Skeletal muscle satellite cell (primary cell): Measurements from ENCODE around the gene CCM2L. TPM values are rescaled to one million over a fixed set of nuclear protein-coding genes. Genes with fewer than 3 reads are reported as not detected.

ENCODE experiments used
- H3K27me3 ChIP-seq: 2 replicates; pipeline ENCODE4 v1.7.0; 2013; ENCODE audit warnings: low read length; ENCODE audit not compliant: control insufficient read depth, insufficient read depth
- H3K36me3 ChIP-seq: 2 replicates; pipeline ENCODE4 v1.7.0; 2013; ENCODE audit warnings: mild to moderate bottlenecking, control low read depth, low read length; ENCODE audit not compliant: insufficient read depth
- H3K4me1 ChIP-seq: 2 replicates; pipeline ENCODE4 v1.7.0; 2013; ENCODE audit warnings: low read length; ENCODE audit not compliant: control insufficient read depth, insufficient read depth
- H3K4me2 ChIP-seq: 2 replicates; pipeline ENCODE4 v1.7.0; 2013; ENCODE audit warnings: mild to moderate bottlenecking, low read length
- H3K4me3 ChIP-seq: 2 replicates; pipeline ENCODE4 v1.7.0; 2013; ENCODE audit warnings: low read length
- H3K9ac ChIP-seq: 2 replicates; pipeline ENCODE4 v1.7.0; 2013; ENCODE audit warnings: mild to moderate bottlenecking, low read depth, low read length, moderate library complexity
- H3K9me3 ChIP-seq: replicated peaks from 2 replicates; pipeline ENCODE4 v1.7.0; 2013; ENCODE audit warnings: mild to moderate bottlenecking, control low read depth, low read length
- total RNA-seq: library from RNA; depleted of rRNA; stranded (reverse); fragments of >200 nt; gene quantifications from 2 replicates; pipeline ENCODE4 v1.2.3, GENCODE V29; 2012; rRNA removed

CCM2L gene
- total RNA-seq, result not detected in 2 replicates

DNA sequence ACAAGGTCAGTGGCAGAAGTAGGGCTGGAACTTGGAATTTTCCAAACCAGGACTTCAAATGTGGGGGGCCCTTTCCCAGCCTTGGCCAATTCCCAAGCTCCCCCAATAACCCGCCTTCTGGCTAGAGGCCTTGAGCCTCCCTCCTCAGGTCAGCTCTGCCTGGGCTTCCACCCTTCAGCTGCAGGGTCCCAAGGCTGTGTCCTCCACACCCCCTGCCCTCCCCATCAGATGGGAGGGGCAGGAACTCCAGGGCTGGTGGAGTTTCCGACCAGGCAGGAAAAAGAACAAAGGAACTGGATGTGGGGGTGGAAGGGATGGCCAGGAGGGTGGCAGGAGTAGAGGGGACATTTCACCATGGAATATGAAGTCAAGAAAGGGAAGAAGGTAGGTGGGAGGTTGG, at the start of gene CCM2L:
Gene CCM2L, plus strand, starts transcription at position 338 of the 400 bp plus-strand sequence. Its CDS starts 17 bp downstream, at position 355.
- Histone ChIP-seq H3K27me3 (peaks cover 76% of the 10 kb centered on the region), H3K36me3 (no peaks in the 10 kb centered on the region), H3K4me3 (no peak within 1 kb of the TSS), H3K4me1 (no peaks in the 10 kb centered on the region), H3K9me3 (no peaks in the 10 kb centered on the region), H3K4me2 (no peak within 1 kb of the TSS), H3K9ac (no peak within 1 kb of the TSS)

DNA sequence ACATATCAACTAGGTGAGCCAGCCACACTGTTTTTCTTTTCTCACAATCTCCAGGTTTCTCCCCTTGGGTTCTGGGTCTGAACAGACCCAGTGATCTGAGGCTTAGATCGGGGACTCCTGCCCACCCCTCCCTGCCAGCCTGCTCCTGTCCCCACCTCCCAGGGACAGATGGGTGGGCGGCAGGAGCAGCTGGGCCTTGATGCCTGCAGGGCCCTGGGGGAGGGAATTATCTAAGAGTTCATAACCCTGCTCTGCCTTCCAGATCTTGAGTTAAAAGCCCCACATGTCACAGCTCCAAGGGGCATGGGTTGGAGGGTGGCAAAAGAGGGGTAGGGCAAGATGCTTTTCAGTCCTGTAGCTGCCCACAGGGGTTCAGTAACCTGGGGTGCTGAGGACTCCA, 47.5 kb upstream of the CCM2L start:
- H3K9ac ChIP-seq, result no peak overlapping the region

DNA sequence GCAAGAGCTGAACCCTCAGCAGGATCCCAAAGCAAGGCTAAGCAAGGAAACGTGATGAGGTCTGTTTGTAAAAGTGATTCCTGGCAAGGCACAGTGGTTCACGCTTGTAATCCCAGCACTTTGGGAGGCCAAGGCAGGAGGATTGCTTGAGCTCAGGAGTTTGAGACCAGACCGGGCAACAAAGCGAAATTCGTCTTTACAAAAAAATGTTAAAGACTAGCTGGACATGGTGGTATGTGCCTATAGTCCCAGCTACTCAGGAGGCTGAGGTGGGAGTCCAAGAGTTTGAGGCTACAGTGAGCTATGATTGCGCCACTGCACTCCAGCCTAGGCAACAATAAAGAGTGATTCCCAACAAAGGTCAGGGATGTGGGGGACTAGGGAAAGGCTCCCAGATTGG, 46.3 kb upstream of the CCM2L start:
- peaks cover 83% of the 10 kb centered on the region for H3K27me3 ChIP-seq

More for the DNA sequence above, 47.5 kb upstream of the CCM2L start:
- Histone ChIP-seq H3K27me3 (peaks cover 85% of the 10 kb centered on the region), H3K4me2 (no peak overlapping the region), H3K4me3 (no peak overlapping the region), H3K9me3 (no peaks in the 10 kb centered on the region), H3K4me1 (no peaks in the 10 kb centered on the region), H3K36me3 (no peaks in the 10 kb centered on the region)

DNA sequence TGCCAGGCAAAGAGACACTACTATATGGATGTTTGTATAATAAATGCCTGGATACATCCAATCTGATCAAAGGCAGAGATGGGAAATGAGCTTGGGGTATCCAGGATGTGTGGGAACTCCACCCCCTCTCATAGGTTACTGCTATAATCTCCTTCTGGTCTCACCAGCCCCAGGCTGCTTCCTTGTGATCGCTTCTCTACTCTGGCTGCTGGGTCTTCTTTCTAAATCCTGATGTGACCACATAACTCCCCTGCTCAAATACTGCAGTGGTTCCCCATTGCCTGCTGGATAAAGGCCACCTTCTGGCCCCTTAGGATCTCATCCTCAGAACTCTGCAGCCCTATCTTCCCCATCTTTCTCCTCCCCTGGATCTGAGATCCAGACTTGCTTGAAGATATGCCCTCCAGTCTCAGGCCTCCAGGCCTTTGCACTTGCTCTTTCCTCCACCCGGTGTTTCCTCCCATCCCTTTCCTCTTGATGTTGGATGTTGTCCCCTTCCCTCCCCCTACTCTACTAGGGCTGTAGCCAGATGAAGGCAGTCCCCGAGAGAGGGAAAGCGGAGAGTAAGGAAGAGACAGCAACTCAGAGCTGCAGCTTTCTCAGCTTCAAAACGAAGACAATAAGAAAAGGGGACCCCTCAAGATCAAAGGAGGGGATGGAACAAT, 43.1 kb upstream of the CCM2L start:
- Histone ChIP-seq H3K9ac (no peak overlapping the region), H3K4me1 (no peaks in the 10 kb centered on the region), H3K27me3 (peaks cover 82% of the 10 kb centered on the region), H3K9me3 (no peaks in the 10 kb centered on the region), H3K36me3 (no peaks in the 10 kb centered on the region), H3K4me3 (no peak overlapping the region), H3K4me2 (no peak overlapping the region)

More for the DNA sequence above, 46.3 kb upstream of the CCM2L start:
- Histone ChIP-seq H3K9me3 (no peaks in the 10 kb centered on the region), H3K4me1 (no peaks in the 10 kb centered on the region), H3K36me3 (no peaks in the 10 kb centered on the region), H3K4me2 (no peak overlapping the region), H3K9ac (no peak overlapping the region), H3K4me3 (no peak overlapping the region)

DNA sequence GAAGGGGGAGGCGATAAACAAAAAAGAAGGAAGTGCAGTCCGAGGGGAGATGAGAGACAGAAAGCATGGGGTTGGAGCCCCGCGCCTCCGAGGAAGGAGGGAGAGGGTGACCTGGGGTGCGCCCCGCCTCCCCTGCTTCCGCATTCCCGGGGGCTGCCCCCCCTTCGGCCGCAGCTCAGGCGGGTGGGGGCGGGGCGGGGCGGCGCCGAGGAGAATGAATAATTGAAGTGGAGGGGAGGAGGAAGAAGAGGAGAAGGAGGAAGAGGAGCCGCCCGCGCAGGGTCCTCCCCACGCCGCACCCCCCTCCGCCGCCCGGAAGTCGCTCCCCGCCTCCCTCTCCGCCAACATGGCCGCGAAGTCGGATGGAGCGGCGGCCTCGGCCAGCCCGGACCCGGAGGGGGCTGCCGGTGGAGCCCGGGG, 42.4 kb upstream of the CCM2L start, which contains the start of gene XKR7:
Gene XKR7, plus strand, starts transcription at position 322 of the 420 bp plus-strand sequence. Its CDS starts 25 bp downstream, at position 347.
- Histone ChIP-seq H3K9ac (no peak within 1 kb of the TSS), H3K4me1 (no peaks in the 10 kb centered on the region), H3K9me3 (no peaks in the 10 kb centered on the region), H3K27me3 (peaks cover 82% of the 10 kb centered on the region), H3K36me3 (no peaks in the 10 kb centered on the region), H3K4me2 (peak within 1 kb of the TSS; percentile 18), H3K4me3 (no peak within 1 kb of the TSS)

DNA sequence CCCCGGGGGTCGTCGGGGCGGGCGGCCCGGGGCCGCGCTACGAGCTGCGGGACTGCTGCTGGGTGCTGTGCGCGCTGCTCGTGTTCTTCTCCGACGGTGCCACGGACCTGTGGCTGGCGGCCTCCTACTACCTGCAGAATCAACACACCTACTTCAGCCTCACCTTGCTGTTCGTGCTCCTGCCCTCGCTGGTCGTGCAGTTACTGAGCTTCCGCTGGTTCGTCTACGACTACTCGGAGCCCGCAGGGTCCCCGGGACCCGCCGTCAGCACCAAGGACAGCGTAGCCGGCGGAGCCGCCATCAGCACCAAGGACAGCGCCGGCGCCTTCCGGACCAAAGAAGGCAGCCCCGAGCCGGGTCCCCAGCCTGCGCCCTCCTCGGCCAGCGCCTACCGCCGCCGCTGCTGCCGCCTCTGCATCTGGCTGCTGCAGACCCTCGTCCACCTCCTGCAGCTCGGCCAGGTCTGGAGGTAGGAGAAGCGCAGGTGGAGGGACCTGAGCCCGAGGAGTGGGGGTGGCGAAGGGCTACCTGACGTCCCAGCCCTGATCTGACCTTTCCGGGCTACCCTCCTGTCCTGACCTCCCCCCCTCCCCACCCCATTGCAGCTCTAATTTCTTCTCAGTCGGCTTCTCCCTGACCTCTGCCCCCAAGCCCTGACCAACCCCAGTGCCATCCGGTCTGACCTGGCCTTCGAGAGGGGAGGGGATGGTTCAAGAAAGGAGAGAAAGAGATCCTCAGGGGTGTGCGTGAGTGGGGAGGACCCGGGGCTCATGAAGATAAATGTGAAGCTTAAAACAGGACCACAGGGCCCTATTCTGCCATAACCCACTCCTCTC, 41.7 kb upstream of the CCM2L start:
- Histone ChIP-seq H3K9ac (no peak overlapping the region), H3K36me3 (no peaks in the 10 kb centered on the region), H3K4me3 (no peak overlapping the region), H3K9me3 (no peaks in the 10 kb centered on the region), H3K4me1 (no peaks in the 10 kb centered on the region), H3K27me3 (peaks cover 80% of the 10 kb centered on the region), H3K4me2 (peak overlapping the region; percentile 18)

DNA sequence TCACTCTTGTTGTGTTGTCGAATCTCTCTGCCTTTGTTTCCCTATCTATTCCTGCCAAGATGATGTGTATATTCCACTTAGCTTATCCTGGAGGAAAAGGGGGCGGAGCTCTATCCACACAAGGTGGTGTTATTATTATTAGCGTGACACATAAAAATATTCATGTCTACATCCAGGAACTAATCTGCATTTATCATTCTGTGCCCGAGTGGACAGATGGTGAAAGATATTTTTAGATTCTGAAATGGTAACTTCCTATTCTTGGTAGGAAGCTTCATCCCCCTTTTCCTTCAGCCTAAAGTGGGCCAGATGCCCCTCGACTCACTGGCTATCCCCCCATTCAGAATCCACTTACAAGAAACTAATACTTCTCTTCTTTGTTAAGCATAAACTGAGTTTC, 40.2 kb upstream of the CCM2L start:
- Histone ChIP-seq H3K36me3 (no peaks in the 10 kb centered on the region), H3K9me3 (no peaks in the 10 kb centered on the region), H3K27me3 (peaks cover 79% of the 10 kb centered on the region), H3K4me1 (no peaks in the 10 kb centered on the region), H3K9ac (no peak overlapping the region), H3K4me3 (no peak overlapping the region), H3K4me2 (no peak overlapping the region)

DNA sequence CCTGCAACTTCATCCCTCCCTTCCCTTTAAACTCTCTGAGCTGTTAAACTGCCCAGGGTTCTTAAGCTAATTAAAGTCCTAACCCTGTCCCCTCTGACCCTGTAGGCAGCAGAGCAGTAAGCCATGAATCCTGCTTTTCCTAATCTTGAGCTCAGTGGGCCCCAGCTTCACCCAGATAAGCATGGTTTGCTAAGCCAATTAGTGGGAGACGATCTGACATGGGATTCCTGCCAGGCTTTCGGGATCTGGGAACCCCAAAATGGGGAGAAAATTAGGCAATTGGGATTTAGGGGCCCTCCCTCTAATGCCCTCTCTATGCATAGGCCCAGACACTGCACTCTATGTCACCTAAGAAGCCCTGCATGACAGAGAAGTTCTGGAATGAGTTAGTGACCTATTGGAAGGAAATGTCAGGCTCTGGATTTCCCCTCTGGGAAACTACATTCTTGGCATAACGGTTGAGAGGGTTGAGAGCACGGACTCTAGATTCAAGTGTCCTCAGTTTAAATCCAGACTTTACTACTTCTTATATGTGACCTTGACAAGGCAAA, 37.7 kb upstream of the CCM2L start:
- Histone ChIP-seq H3K4me1 (no peaks in the 10 kb centered on the region), H3K4me2 (no peak overlapping the region), H3K36me3 (no peaks in the 10 kb centered on the region), H3K9me3 (no peaks in the 10 kb centered on the region), H3K27me3 (peaks cover 73% of the 10 kb centered on the region), H3K9ac (no peak overlapping the region), H3K4me3 (no peak overlapping the region)

DNA sequence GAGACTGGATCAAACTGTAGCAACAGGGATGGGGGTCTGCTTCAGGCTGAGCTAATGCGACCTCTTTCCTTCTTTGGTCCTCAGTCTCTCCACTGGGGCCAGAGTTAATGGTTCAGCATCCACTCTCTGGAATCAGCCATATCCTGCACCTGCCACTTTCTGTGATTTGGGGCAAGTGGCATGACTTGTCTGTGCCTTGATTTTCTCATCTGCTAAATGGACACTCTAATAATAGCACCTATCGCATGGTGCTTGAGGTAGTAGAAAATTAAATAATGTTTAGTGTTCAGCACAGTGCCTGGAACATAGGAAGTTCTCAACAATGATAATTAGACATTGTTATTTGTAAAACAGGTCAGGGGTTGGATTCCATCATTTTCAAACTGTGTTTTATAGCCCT, 35.9 kb upstream of the CCM2L start:
- Histone ChIP-seq H3K4me1 (no peaks in the 10 kb centered on the region), H3K36me3 (no peaks in the 10 kb centered on the region), H3K4me2 (no peak overlapping the region), H3K4me3 (no peak overlapping the region), H3K9me3 (no peaks in the 10 kb centered on the region), H3K27me3 (peaks cover 70% of the 10 kb centered on the region), H3K9ac (no peak overlapping the region)

DNA sequence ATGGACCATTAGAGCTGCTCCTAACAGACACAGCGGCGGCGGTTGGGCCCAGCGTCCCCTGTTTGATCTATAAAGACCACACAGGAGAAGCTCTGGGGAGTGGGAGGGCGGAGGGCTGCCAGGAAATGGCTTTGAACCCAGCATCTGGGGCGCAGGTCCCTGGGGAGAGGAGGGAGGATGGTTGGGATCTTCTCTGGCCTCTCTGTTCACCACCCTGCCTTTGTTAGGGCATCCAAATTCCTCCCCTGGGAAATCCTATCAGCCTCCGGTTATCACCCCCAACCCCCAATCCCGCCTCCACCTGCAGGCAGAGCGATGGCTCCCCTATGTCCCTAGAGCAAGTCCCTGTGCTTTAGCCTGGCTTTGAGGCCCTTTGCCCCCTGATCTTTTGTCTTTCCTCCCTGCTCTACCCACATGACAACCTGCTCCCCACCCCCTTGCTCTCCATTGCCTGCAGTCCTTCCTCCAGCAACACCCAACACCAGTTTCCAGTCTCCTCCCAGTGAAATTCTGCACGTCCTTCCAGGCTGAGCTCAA, 35.2 kb upstream of the CCM2L start:
- Histone ChIP-seq H3K4me3 (no peak overlapping the region), H3K9ac (no peak overlapping the region), H3K4me2 (no peak overlapping the region), H3K4me1 (no peaks in the 10 kb centered on the region), H3K27me3 (peaks cover 70% of the 10 kb centered on the region), H3K36me3 (no peaks in the 10 kb centered on the region), H3K9me3 (no peaks in the 10 kb centered on the region)

DNA sequence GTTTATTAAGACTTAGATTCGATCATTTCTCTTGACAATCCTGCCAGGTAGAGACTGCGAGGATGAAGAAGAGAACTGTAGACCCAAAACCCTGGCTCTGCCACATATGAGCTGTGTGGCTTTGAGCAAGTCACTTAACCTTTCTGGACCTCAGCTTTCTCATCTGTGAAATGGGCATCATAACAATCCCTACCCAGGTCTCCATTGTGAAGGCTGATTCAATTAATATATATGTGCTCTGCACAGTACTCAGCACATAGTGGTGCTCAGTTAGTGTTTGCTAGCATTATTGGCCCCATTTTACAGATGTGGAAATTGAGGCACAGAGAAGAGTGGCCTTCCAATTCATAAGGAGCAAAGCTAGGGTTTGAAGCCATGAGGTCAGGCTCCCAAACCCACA, 34.4 kb upstream of the CCM2L start:
- no peaks in the 10 kb centered on the region for H3K36me3 ChIP-seq
- peaks cover 63% of the 10 kb centered on the region for H3K27me3 ChIP-seq
- H3K9me3 ChIP-seq, result no peaks in the 10 kb centered on the region
- no peak overlapping the region for H3K4me2 ChIP-seq
- no peaks in the 10 kb centered on the region for H3K4me1 ChIP-seq
- no peak overlapping the region for H3K4me3 ChIP-seq
- no peak overlapping the region for H3K9ac ChIP-seq
